Testis (tissue), 3 donors: Measurements from ENCODE around the gene SAP25. TPM values are rescaled to one million over a fixed set of nuclear protein-coding genes. Genes with fewer than 3 reads are reported as not detected.

Experiments used
- DNase-seq: peaks from one replicate; pipeline ENCODE4 v3.0.0-alpha.2; 2019
- H3K27ac ChIP-seq, 2 donors: fragments of 200-600 bp; sonication (generic); one replicate each; pipeline ENCODE4 v1.5.1; 2019
- H3K27me3 ChIP-seq: fragments of 200-600 bp; sonication (generic); one replicate; pipeline ENCODE4 v1.5.1; 2019
- H3K36me3 ChIP-seq: fragments of 200-600 bp; sonication (generic); one replicate; pipeline ENCODE4 v1.5.1; 2017; ENCODE audit warnings: low read depth; ENCODE audit errors: missing control alignments
- H3K4me1 ChIP-seq: fragments of 200-600 bp; sonication (generic); one replicate; pipeline ENCODE4 v1.5.1; 2019
- H3K4me3 ChIP-seq, 2 donors: fragments of 200-600 bp; sonication (generic); one replicate each; pipeline ENCODE4 v1.5.1; 2017 to 2019
- H3K9me3 ChIP-seq: fragments of 200-600 bp; sonication (generic); one replicate; pipeline ENCODE4 v1.5.1; 2017
- POLR2A ChIP-seq: fragments of 450-650 bp; IDR thresholded peaks from one replicate; pipeline ENCODE4 v1.6.1; 2017; ENCODE audit warnings: antibody characterized with exemption, mild to moderate bottlenecking, moderate library complexity
- WGBS, 2 donors: methylation state at CpG; one replicate each; pipeline ENCODE4 v1.1.5; 2018; 5-methylcytosine and 5-hydroxymethylcytosine counted together
- intact Hi-C: fragments of 100-400 bp; cut with DNase I; formaldehyde crosslinking; loops from one replicate; pipeline ENCODE4 v1.15.1; 2023; ENCODE audit warnings: low total_unique reads
- polyA plus RNA-seq: library from polyadenylated mRNA; stranded (reverse); fragments of 350-450 nt; fragmentation: Illumina TruSeq; extraction: RNeasy Lipid Tissue Mini Kit (QIAGEN cat#74804); gene quantifications from one replicate; pipeline ENCODE4 v1.2.3, GENCODE V29; 2014; ENCODE audit warnings: low read depth, low replicate concordance; ENCODE audit not compliant: insufficient read depth
- total RNA-seq, 2 donors: library from RNA; depleted of rRNA; stranded (reverse); fragments of >200 nt; gene quantifications; one replicate each; pipeline ENCODE4 v1.2.3, GENCODE V29; 2016
- TF ChIP-seq, protein P1 (sequence below), 3 experiments: fragments of 450-650 bp in 2 of 3; fragments of 200-600 bp in 1 of 3; sonication (generic) in 1 of 3; IDR thresholded peaks; one replicate each; pipeline ENCODE4 v1.5.1; 2016 to 2019; ENCODE audit warnings: antibody characterized with exemption in 3 of 3, mild to moderate bottlenecking in 2 of 3, moderate library complexity in 1 of 3

Gene SAP25
- total and polyA plus RNA-seq, 3 donors from 2014 or later: 28.4 to 30.3 (median 29.9) TPM

DNA sequence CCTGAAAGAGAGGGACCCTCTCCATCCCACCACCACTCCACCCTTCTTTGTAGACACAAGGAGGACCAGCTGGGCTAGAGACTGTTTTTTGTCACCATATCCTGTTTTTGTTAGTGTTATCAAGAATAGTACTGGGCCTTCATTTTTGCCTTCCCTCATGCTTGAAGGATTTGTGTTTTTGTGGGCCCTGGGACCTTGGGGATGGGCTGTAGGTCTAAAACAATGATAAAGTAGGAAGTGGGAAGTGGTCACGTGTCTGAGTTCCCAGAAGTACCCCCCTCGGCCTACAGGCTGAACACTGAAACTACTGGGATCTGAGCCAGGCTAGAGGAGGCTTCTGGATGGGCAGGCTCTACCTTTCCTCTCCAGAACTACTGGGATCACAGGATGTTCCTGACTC is 25.8 kb downstream of the SAP25 start:
- no peak for TF ChIP-seq POLR2A
- TF ChIP-seq, protein P1, sequence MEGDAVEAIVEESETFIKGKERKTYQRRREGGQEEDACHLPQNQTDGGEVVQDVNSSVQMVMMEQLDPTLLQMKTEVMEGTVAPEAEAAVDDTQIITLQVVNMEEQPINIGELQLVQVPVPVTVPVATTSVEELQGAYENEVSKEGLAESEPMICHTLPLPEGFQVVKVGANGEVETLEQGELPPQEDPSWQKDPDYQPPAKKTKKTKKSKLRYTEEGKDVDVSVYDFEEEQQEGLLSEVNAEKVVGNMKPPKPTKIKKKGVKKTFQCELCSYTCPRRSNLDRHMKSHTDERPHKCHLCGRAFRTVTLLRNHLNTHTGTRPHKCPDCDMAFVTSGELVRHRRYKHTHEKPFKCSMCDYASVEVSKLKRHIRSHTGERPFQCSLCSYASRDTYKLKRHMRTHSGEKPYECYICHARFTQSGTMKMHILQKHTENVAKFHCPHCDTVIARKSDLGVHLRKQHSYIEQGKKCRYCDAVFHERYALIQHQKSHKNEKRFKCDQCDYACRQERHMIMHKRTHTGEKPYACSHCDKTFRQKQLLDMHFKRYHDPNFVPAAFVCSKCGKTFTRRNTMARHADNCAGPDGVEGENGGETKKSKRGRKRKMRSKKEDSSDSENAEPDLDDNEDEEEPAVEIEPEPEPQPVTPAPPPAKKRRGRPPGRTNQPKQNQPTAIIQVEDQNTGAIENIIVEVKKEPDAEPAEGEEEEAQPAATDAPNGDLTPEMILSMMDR (IDR thresholded peaks at IDR 0.05): no peak
- H3K4me1 ChIP-seq: peaks cover 54% of the 10 kb centered on the region
- no peaks in the 10 kb centered on the region for H3K27me3 ChIP-seq
- peak; percentile 52 for DNase-seq
- H3K9me3 ChIP-seq: no peaks in the 10 kb centered on the region
- H3K27ac ChIP-seq: peak overlapping the region; percentile 90 to 92
- H3K36me3 ChIP-seq: no peaks in the 10 kb centered on the region
- 15 to 39% methylated on average over 2 of the region's 2 CpGs for WGBS, 2 donors
- no peak overlapping the region for H3K4me3 ChIP-seq
- intact Hi-C loops: no loop called here

DNA sequence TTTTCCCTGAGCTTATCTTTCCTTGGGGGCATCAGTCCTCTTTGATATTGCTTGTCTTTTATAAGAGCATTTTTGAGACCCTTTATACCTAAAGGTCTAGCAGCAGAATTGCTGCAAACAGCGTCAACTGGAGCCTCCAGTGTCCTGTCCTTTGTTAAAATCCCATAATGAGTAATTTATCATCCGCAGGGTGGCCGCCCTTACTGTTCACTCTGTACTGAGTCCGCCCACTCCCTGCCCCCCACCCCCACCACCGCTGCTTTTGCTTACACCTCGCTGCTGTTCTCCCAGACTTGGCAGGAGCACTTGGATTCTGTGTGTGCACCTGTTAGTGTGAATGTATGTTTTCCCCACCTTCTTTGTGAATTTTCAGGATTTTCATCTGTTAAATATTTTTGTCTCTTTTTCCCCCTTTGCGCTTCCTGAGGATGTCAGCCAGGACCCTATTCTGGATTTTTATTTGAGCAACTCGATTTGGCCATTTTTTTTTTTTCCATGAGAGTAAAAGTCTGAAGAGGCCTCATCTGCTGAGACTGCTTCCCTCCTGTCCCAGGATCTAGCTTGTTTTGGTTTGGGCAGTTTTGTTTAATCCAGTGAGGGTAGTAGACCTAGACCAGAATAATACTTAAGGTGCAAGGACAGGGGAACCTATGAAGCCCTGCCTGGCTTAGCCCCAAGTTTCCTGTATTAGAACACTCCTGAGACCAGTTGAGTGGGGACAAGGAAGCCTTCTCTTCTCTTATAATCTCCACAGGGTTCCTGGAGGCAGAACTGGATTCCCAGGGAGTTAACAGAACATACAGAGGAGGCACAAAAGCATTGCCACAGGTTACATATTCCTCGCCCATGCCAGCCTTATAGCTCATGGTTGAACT is 26.5 kb downstream of the SAP25 start:
- Histone ChIP-seq H3K4me1 (peaks cover 54% of the 10 kb centered on the region), H3K4me3 (no peak overlapping the region), H3K36me3 (no peaks in the 10 kb centered on the region), H3K27ac (peak overlapping the region; percentile 90 to 92), H3K27me3 (no peaks in the 10 kb centered on the region), H3K9me3 (no peaks in the 10 kb centered on the region)
- intact Hi-C loops: loop anchor here (1.0 kb wide), 1 partner anchor 35 kb away; no protein-coding TSS in a partner anchor
- TF ChIP-seq POLR2A: no peak
- TF ChIP-seq, protein P1 (IDR thresholded peaks at IDR 0.05): no peak
- no peak for DNase-seq
- WGBS, 2 donors: 37 to 48% methylated on average over 9 of the region's 9 CpGs

DNA sequence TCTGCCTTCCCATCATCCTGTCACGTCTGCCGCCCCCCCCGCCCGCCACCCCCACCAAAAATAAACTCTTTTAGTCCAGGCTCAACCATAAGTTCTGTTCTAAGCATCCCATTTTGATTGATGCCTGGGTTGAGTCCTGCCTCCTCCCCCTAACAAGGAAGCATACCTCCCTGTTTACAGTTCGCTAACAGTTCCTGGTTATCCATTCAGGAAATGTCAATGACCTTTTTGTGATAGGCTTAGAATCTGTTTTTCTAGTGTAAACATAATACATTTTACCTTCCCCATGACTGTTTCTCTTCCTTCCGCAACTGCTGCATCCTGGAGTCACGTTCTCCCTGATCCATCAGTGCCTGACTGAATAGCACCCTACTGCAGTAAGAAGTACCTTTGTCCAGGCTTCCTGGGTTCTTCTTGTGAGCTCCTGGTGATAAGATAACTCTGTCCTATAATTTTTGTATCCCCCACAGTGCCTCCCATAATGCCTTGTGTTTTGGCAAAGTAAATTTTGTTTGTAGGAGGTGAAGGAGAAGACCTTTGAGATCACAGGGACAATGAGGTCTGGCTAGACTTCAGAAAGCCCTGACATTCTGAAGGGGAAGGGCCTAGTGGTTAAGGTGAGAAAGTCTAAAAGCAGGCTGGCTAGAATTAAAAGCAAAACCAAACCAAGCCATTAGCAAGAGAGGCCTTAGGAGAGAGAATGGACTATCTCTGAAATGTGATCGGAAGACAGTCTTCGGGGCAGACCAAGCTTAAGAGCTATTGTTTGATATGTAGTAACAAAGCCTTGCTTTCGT is 27.4 kb downstream of the SAP25 start:
- WGBS, 2 donors: 33 to 39% methylated on average over 10 of the region's 10 CpGs
- Histone ChIP-seq H3K27ac (peak overlapping the region; percentile 90 to 92), H3K4me3 (no peak overlapping the region), H3K9me3 (no peaks in the 10 kb centered on the region), H3K36me3 (no peaks in the 10 kb centered on the region), H3K4me1 (peaks cover 54% of the 10 kb centered on the region), H3K27me3 (no peaks in the 10 kb centered on the region)
- intact Hi-C loops: loop anchor here (1.0 kb wide), 1 partner anchor 36 kb away; no protein-coding TSS in a partner anchor
- no peak for DNase-seq
- TF ChIP-seq, protein P1 (IDR thresholded peaks at IDR 0.05): peak in 1 of 3 experiments; percentile 4
- TF ChIP-seq POLR2A: no peak

DNA sequence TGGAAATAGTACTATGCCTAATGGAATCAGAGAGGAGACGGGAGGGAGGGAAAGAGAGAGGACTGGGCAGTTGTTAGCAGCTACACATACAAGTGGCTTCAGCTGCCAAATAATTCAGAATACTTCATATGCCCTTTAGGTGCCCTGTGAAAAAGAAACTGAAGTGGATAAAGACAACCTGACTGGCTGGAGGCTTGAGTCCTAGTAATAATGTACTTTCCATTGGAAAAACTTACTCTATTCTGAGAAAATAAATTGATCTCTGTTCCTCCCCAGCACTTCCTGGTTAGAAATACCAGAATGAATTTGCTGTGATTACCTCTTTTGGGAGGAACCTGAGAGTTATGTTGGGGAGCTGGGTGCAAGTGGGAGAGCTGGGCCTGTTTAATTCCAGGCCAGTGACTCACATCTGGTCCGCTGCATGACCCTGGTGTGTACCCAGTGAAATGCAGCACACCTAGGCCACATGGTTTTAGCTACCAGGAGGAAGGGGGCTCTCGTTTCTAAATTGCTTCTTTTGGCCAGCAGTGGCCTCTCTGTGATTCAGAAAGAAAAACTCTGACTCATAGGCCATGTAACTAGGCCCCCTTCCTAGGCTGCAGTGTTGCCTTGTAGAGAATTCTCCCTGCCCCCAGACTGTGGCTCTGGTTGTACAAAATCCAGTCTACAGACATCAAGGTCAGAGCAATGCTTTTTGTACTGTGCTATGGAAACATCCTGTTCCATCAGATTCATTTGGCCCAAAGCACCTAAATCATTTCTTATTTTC is 28.2 kb downstream of the SAP25 start:
- TF ChIP-seq, protein P1 (IDR thresholded peaks at IDR 0.05): no peak
- TF ChIP-seq POLR2A: no peak
- H3K4me3 ChIP-seq: no peak overlapping the region
- peaks cover 54% of the 10 kb centered on the region for H3K4me1 ChIP-seq
- no peaks in the 10 kb centered on the region for H3K36me3 ChIP-seq
- peak overlapping the region; percentile 90 to 92 for H3K27ac ChIP-seq
- peak; percentile 84 for DNase-seq
- H3K27me3 ChIP-seq: no peaks in the 10 kb centered on the region
- H3K9me3 ChIP-seq: no peaks in the 10 kb centered on the region
- WGBS, 2 donors: 40 to 50% methylated on average over 2 to 3 of the region's 3 CpGs
- intact Hi-C loops: loop anchor here (1.0 kb wide), 1 partner anchor 37 kb away; no protein-coding TSS in a partner anchor
